ENCODE measurements around the gene TMEM14A.
A peak's percentile ranks its signal among the peaks of the same experiment; 100 is the strongest.

Gene TMEM14A

DNA sequence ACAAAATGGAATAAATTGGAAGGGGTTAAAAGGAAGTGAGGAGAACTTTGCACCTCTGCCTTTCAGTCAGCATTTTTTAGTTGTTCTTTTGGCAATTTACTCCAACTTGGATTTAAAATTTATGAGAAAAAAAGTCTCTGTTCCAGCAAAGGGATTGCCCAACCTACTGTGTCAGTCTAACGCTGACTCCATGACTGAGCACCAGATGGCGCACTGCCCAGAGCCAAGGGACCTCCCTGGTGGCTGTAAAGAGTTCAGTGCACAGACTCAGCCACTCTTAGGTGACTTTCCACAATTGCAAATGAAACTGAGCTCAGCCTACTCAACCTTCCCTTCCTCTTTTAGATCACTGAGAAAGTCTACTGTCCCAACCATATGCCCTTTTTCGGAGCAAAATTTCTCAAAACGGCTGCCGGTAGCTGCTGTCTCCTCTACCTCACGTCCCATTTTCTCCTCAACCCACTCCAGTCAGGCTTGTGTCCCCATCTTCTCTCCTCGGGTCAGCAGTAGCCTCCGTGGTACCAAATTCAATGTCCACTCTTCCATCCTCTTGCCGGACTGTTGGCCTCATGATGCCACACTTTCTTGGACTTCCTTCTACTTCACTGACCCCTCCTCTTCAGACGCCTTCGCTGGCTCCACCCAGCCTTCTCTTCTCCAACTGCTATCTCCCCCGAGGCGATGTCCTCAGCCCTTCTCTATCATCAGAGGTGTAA is 53.7 kb downstream of the TMEM14A start:
- TF ChIP-seq, protein P1, sequence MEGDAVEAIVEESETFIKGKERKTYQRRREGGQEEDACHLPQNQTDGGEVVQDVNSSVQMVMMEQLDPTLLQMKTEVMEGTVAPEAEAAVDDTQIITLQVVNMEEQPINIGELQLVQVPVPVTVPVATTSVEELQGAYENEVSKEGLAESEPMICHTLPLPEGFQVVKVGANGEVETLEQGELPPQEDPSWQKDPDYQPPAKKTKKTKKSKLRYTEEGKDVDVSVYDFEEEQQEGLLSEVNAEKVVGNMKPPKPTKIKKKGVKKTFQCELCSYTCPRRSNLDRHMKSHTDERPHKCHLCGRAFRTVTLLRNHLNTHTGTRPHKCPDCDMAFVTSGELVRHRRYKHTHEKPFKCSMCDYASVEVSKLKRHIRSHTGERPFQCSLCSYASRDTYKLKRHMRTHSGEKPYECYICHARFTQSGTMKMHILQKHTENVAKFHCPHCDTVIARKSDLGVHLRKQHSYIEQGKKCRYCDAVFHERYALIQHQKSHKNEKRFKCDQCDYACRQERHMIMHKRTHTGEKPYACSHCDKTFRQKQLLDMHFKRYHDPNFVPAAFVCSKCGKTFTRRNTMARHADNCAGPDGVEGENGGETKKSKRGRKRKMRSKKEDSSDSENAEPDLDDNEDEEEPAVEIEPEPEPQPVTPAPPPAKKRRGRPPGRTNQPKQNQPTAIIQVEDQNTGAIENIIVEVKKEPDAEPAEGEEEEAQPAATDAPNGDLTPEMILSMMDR (IDR thresholded peaks at IDR 0.05; ENCODE audit: control insufficient read depth, extremely low read depth, insufficient read depth): peak; percentile 80
- no peak overlapping the region for H3K4me3 ChIP-seq (ENCODE audit: low read depth, low read length)
- DNase-seq (ENCODE audit: low read depth): peak; percentile 68

DNA sequence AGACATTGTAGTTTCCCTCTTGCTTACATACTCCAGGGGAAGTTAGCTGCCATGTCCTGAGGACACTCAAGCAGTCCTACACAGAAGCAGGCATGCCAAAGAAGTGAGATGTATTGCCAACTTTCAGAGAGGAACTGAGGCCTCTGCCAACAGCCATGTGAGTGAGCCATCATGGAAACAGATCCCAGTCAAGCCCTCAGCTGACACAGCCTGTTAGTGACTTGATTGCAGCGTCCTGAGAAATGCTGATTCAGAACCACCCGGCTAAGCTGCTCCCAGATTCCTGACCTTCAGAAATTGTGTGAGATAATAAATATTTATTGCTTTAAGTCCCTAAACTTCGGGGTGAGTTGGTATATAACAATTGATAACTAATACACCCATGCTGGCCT is 54.2 kb downstream of the TMEM14A start:
- H3K4me3 ChIP-seq (ENCODE audit: low read depth, low read length): no peak overlapping the region
- TF ChIP-seq, protein P1 (IDR thresholded peaks at IDR 0.05; ENCODE audit: control insufficient read depth, extremely low read depth, insufficient read depth): no peak
- no peak for DNase-seq (ENCODE audit: low read depth)

DNA sequence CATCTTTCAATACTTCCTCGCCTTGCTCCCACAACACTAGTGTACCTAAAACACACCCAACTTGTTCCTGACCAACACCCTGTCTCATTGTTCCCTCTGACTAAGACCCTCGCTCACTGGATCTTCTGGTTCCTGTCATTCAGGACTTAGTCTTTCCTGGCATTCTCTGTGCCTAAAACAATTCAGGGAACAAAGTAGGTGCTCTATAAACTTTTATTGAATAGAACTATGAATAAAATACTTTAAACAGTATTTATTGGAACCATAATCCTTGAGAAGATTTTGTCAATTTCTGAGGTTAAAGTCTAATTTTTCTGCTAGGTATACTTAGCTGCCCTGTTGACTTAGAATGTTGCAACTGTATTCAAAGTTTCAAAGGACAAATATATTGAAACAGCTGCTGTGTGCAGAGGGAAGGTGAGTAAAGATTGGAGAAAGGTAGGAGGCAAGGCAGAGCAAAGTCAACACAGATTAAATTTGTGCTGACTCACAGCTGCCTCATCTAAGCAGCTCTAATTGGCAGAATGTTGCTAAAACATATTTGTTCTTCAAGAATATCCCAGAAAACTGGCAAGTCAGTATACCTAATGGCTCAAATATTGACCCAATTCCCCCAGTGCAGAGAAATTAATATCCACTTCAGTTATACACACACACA is 54.8 kb downstream of the TMEM14A start:
- TF ChIP-seq, protein P1 (IDR thresholded peaks at IDR 0.05; ENCODE audit: control insufficient read depth, extremely low read depth, insufficient read depth): no peak
- peak; percentile 96 for DNase-seq (ENCODE audit: low read depth)
- no peak overlapping the region for H3K4me3 ChIP-seq (ENCODE audit: low read depth, low read length)

DNA sequence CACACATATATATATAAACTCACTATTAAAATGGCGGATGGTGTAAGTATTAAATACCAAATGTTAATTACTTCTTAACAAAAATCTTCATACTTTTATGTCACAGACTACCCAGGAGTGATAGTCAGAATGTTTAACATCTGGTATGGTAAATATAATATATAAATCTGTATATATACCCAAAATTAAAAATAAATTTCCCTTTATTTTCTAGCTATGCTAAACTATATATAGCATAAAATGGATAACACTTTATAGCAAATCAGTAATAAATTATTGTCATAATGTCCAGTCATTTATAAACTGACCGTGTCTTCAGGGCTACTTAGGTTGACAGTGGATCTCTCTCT is 55.3 kb downstream of the TMEM14A start:
- no peak overlapping the region for H3K4me3 ChIP-seq (ENCODE audit: low read depth, low read length)
- DNase-seq (ENCODE audit: low read depth): no peak
- TF ChIP-seq, protein P1 (IDR thresholded peaks at IDR 0.05; ENCODE audit: control insufficient read depth, extremely low read depth, insufficient read depth): no peak

DNA sequence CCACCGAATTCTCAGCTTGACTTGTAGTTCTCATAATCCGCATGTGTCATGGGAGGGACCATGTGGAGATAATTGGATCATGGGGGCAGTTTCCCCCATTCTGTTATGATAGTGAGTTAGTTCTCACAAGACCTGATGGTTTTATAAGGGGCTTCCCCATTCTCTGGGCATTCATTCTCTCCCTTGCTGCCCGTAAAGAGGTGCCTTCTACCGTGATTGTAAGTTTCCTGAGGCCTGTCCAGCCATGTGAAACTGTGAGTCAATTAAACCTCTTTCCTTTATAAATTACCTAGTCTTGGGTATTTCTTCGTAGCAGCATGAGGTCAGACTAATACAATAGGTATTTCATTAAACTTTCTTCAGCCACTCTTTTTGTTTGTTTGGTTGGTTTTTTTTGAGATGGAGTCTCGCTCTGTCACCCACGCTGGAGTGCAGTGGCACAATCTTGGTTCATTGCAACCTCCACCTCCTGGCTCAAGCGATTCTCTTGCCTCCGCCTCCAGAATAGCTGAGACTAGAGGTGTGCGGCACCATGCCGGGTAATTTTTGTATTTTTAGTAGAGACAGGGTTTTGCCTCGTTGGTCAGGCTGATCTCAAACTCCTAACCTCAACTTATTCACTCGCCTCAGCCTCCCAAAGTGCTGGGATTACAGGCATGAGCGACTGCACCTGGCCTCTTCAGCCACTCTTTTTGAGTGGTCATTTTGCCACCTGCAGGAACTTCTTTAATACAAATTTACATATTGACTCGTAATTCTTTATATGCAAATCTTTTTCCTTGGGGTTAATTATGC is 56.0 kb downstream of the TMEM14A start:
- DNase-seq (ENCODE audit: low read depth): no peak
- no peak overlapping the region for H3K4me3 ChIP-seq (ENCODE audit: low read depth, low read length)
- TF ChIP-seq, protein P1 (IDR thresholded peaks at IDR 0.05; ENCODE audit: control insufficient read depth, extremely low read depth, insufficient read depth): no peak

DNA sequence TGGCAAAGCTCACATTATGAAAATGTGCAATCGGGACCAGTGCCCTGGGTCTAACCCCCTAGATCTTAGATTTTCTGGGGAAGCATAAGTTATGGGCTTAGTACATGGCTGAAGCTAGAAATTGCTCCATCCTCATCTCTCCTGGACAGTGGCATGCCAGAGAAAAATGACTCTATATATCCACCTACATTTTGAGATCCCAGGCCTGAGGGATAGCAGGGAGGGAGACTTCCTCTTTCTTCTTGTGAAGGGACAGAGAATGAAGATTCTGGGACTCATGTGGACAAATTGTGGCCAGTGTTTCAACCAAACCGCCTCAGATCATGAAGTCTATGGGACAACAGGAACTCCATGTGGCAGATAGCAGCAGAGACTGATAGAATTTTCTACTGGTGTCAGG is 57.0 kb downstream of the TMEM14A start:
- no peak overlapping the region for H3K4me3 ChIP-seq (ENCODE audit: low read depth, low read length)
- TF ChIP-seq, protein P1 (IDR thresholded peaks at IDR 0.05; ENCODE audit: control insufficient read depth, extremely low read depth, insufficient read depth): no peak
- DNase-seq (ENCODE audit: low read depth): no peak
